Activated gamma-delta T cell (primary cell): ENCODE data around the gene GUCY1A1.

Source experiments
- DNase-seq: peaks from one replicate; lab custom pipeline; 2025; lab: John Stamatoyannopoulos, UW

The GUCY1A1 gene

DNA sequence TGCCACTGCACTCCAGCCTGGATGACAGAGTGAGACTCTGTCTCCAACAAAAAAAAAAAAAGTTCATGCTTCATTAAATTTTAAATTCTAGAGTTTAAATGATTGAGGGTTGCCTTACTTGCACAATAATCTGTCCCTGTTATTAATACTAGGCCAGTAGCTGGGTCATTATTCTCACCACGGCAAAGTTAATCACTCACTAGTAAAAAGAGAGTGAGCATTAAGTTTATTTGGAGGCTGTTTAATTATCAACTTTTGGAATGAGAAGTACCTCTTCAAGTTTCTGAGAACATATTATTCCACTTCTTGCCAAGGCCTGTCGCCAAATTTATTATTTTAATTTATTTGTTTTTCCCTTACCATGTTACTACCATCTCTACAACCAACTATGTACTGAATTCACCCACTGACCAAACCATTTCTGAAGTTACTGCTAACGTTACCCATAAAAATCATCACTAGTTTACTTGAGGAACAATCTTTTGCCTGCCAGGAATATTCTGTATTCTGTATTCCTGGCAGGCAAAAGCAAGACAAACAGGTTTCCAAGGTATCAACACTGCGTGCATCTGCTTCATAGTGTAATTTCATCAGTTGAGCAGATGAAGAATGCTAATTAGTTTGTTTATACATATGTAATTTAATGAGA lies 26.5 kb downstream of the GUCY1A1 start:
- no peak for DNase-seq

DNA sequence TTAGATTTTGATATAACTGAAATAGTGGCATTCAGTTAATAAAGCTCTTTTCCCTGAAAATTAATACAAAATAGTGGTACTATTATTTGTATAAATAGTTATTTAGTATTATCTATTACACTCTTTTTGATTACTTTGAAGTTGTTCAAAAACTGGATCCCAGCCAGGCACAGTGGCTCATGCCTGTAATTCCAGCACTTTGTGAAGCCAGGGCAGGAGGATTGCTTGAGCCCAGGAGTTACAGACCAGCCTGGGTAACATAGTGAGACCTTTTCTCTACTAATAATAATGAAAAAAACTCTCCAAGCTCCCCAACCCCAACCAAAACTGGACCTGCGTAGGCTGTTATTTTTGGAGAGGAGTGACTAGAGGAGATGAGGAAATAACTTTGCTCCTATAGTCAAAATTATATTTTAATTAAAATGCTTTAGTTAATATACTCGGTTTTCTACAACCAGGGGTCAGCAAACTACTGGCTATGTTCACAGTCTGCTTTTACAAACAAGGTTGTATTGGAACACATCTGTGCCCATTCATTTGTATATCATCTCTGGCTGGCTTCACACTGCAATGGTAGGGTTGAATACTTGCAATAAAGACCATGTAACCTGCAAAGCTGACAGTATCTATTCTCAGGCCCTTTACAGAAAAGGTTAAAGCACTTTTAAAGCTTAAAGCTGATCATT lies 27.6 kb downstream of the GUCY1A1 start:
- DNase-seq: no peak

DNA sequence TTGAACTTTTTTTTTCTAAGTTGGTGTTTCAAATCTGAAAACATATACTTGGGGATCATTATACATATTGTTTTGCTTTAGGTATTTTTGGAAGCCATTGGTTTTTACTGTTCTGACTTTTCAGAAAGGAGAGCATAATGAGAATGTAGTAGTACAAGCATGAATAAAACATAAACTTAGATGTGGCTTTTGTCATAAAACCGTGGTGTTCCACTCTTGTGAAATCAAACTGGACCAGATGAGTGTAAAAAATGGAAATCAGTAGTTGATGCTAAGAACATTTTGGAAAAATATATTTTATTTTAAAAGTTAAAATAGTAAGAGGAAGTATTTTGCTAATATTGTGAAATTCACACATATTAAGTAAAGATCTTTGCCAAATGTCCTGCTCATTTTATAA lies 29.6 kb downstream of the GUCY1A1 start:
- DNase-seq: no peak

- DNase-seq: no peak
These were observed 30.1 kb downstream of the GUCY1A1 start for GRCh38 chr4:155696726-155697125.

- DNase-seq: no peak
These were observed 35.2 kb downstream of the GUCY1A1 start for GRCh38 chr4:155701827-155702226.

GRCh38 chr4:155703486-155704247 lies 37.0 kb downstream of the GUCY1A1 start:
- no peak for DNase-seq

DNA sequence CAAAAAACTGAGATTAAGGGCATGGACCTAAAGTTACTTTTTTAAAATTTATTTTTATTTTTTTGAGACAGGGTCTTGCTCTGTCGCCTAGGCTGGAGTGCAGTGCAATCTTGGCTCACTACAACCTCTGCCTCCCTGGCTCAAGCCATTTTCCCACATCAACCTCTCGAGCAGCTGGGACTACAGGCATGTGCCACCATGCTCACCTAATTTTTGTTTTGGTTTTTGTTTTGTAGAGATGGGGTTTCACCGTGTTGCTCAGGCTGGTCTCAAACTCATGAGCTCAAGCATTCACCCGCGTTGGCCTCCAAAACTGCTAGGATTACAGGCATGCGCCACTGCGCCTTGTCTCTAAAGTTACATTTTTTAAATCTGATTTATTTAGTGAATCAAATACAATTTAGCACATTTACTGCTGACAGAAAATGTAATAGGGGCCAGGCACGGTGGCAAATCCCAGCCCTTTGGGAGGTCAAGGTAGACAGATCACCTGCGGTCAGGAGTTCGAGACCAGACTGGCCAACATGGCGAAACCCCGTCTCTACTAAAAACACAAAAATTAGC lies 38.3 kb downstream of the GUCY1A1 start:
- DNase-seq: no peak

DNA sequence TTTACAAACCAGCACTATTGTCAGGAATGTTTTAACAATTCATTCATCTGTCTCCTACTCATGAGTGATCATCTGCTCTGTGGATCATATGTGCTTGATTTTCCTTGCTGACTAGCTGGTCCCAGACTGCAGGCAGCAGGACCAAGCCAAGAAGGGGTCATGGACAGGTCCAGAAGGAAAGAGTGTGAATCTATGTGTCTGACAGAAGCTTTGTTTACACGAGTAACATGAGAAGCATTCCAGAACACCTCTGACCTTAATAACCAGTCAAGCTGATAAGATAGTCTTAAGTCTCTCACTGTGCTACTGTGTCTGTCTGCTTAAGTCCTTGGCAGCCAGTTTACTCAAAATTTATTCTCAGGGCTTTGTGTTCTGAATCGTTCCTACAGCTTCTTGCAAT lies 39.0 kb downstream of the GUCY1A1 start:
- no peak for DNase-seq

DNA sequence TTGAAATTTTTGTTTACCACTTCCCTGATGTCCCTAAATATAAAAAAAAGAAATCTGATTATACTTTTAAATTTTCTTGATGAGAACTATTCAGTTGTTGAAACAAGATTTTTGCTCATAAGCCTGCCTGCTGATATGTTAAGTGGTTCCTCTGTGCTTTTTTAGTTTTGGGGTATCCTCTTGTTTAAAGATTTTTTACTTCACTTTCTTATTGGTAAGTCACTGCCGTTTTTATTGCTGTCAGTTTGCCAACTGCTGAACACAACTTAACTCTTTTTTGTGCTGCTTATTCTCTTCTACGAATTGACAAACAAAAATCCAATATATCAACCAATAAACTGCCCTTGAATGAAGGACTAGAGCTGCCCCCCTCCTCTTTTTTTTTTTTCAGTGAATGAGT lies 39.5 kb downstream of the GUCY1A1 start:
- DNase-seq: no peak

DNA sequence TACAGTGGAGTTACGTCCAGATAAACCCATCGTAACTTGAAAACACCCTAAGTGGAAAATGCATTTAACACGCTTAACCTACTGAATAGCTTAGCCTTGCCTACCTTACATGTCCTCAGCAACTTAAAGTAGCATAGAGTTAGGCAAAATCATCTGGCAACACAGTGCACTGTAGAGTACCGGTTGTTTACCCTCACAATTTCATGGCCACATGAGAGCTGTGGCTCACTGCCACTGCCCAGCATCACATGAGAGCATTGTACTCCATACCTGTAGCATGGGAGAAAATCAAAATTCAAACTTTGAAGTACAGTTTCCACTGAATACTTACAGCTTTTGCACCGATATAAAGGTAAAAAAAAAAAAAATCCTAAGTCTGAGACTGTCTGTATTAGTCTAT lies 40.6 kb downstream of the GUCY1A1 start:
- DNase-seq: no peak

GRCh38 chr4:155708782-155709181 lies 42.1 kb downstream of the GUCY1A1 start:
- no peak for DNase-seq

DNA sequence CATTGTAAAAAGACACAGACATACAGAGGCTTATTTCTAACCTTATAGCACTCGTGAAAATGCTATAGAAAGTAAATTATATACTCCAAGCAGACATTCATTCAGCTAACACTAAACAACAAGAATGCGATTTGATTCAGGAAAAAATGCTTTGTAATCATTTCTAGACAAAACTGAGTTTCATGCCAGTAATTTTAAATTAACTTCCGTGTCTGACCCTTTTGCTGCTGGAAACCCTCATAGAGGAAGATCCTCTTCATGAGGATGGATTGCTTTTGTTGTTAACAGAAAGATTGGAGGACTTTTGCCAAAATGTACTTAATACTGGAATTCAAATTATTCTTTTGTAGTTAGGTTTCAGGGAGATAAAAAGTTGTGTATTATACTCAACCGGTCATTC lies 43.3 kb downstream of the GUCY1A1 start:
- no peak for DNase-seq

DNA sequence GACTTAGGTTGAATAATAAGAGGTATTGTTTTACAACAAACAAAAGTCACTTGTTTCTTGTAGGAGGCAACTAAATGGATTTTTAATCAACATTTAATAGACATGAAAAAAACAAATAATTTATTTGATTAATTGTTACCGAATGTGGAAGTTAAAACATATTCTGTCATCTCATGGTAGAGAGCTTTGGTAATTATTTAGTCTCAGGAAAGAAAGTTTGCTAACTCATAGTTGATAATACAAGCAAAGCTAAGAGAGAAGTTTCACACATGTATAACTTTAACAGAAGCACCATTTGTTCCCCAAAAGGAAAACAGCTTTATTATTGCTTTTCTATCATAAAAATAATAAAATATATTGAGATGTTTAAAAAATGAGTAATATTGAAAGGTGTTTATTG lies 44.9 kb downstream of the GUCY1A1 start:
- DNase-seq: no peak

GRCh38 chr4:155712846-155713245 lies 46.2 kb downstream of the GUCY1A1 start:
- DNase-seq: no peak

- no peak for DNase-seq
These were observed 47.3 kb downstream of the GUCY1A1 start for GRCh38 chr4:155713911-155714310.

- DNase-seq: no peak
These were observed 55.7 kb downstream of the GUCY1A1 start for GRCh38 chr4:155722336-155722735.

- no peak for DNase-seq
These were observed 56.3 kb downstream of the GUCY1A1 start for GRCh38 chr4:155722816-155723499.

- no peak for DNase-seq
These were observed 58.1 kb downstream of the GUCY1A1 start for GRCh38 chr4:155724731-155725130.

- DNase-seq: no peak
These were observed 67.4 kb downstream of the GUCY1A1 start for GRCh38 chr4:155734065-155734464.

- no peak for DNase-seq
These were observed 68.3 kb downstream of the GUCY1A1 start for GRCh38 chr4:155734951-155735350.

DNA sequence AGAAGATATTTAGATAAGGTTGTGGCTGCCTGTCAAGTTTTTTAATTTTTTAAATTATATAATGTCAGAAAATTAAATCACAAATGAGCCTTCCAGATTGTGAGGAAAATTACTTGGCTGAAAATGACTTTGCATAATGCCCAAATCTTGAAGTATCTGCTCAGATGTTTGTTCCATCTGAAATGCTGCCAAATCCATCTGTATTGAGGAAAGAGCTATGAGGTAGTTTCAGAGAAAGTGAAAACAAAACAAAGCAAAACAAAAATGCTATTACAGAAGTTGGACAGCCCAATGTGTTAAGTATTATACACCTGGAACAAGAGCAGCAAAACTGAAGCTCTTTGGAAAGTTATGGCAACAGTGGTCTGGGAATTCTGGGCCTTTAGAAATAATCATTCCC lies 68.8 kb downstream of the GUCY1A1 start:
- DNase-seq: no peak

GRCh38 chr4:155738548-155738947 lies 71.9 kb downstream of the GUCY1A1 start:
- no peak for DNase-seq
